Stomach (tissue), 4 donors: ENCODE results near the gene HLA-DRA.

Experiments
- CTCF ChIP-seq, 7 experiments: fragments of 450-650 bp in 4 of 7; fragments of 200-600 bp in 3 of 7; sonication (generic) in 3 of 7; IDR thresholded peaks; one replicate each; pipeline ENCODE4 v1.5.1; 2016 to 2019; ENCODE audit warnings: antibody characterized with exemption in 7 of 7, control low read depth in 2 of 7, mild to moderate bottlenecking in 1 of 7
- EP300 ChIP-seq: sonication (generic); formaldehyde crosslinking; IDR thresholded peaks from one replicate; pipeline ENCODE4 v1.6.1; 2017; ENCODE audit warnings: antibody characterized with exemption
- POLR2A ChIP-seq, 4 donors: fragments of 450-650 bp; IDR thresholded peaks; one replicate each; pipeline ENCODE4 v1.6.1; 2016; ENCODE audit warnings: antibody characterized with exemption in 4 of 4, control low read depth in 2 of 4, mild to moderate bottlenecking in 1 of 4, moderate library complexity in 1 of 4
- POLR2AphosphoS5 ChIP-seq, 3 donors: sonication (generic); formaldehyde crosslinking; IDR thresholded peaks; one replicate each; pipeline ENCODE4 v1.6.1; 2016; ENCODE audit warnings: antibody characterized with exemption in 3 of 3

- TF ChIP-seq EP300 (no peak), CTCF (IDR thresholded peaks at IDR 0.05) (no peak), POLR2AphosphoS5 (IDR thresholded peaks at IDR 0.05) (no peak), POLR2A (IDR thresholded peaks at IDR 0.05) (no peak)
These were observed 12.5 kb upstream of the HLA-DRA start for GRCh38 chr6:32427218-32427617.
